Osteoblast (primary cell): ENCODE data around the gene SUGCT. TPM values are rescaled to one million over a fixed set of nuclear protein-coding genes. Genes with fewer than 3 reads are reported as not detected.

ENCODE experiments used
- DNase-seq: peaks from one replicate; pipeline ENCODE4 v3.0.0; 2011; ENCODE audit warnings: low spot score, mixed read lengths; ENCODE audit not compliant: insufficient read length; ENCODE audit errors: missing footprints
- H2AFZ ChIP-seq: 2 replicates; pipeline ENCODE4 v1.6.0; 2011; ENCODE audit warnings: mild to moderate bottlenecking, low read length
- H3K27ac ChIP-seq: 2 replicates; pipeline ENCODE4 v1.5.1; 2011; ENCODE audit warnings: mild to moderate bottlenecking, low read depth, low read length, moderate library complexity
- H3K27me3 ChIP-seq: 2 replicates; pipeline ENCODE4 v1.6.0; 2012; ENCODE audit warnings: mild to moderate bottlenecking, control low read depth, inconsistent platforms, low read length, moderate library complexity; ENCODE audit not compliant: insufficient read depth
- H3K36me3 ChIP-seq: 2 replicates; pipeline ENCODE4 v1.5.1; 2011; ENCODE audit warnings: mild to moderate bottlenecking, low read length, control low read depth, moderate library complexity; ENCODE audit not compliant: insufficient read depth
- H3K4me1 ChIP-seq: 2 replicates; pipeline ENCODE4 v1.5.1; 2011; ENCODE audit warnings: mild to moderate bottlenecking, low read length, control low read depth, moderate library complexity; ENCODE audit not compliant: insufficient read depth
- H3K4me2 ChIP-seq: 2 replicates; pipeline ENCODE4 v1.6.0; 2011; ENCODE audit warnings: mild to moderate bottlenecking, low read length; ENCODE audit not compliant: insufficient read depth
- H3K4me3 ChIP-seq: fragments of 200-600 bp; sonication (generic); 3 replicates; pipeline ENCODE4 v1.5.1; 2012; ENCODE audit warnings: mild to moderate bottlenecking, low read length, inconsistent platforms; ENCODE audit not compliant: insufficient read depth
- H3K79me2 ChIP-seq: 2 replicates; pipeline ENCODE4 v1.6.0; 2012; ENCODE audit warnings: mild to moderate bottlenecking, low read length, control low read depth, inconsistent platforms; ENCODE audit not compliant: insufficient read depth
- H3K9me3 ChIP-seq: 2 replicates; pipeline ENCODE4 v1.5.1; 2011; ENCODE audit warnings: low read depth, low read length, control low read depth
- H4K20me1 ChIP-seq: 2 replicates; pipeline ENCODE4 v1.6.0; 2012; ENCODE audit warnings: mild to moderate bottlenecking, low read length, control low read depth; ENCODE audit not compliant: insufficient read depth
- total RNA-seq: library from RNA; depleted of rRNA; stranded (reverse); fragments of >200 nt; gene quantifications from 2 replicates; pipeline ENCODE4 v1.2.3, GENCODE V29; 2012
- TF ChIP-seq, protein P1 (sequence below): IDR thresholded peaks from 2 replicates; pipeline ENCODE4 v1.5.1; 2011; ENCODE audit warnings: mild to moderate bottlenecking, low read depth, low read length, moderate library complexity; ENCODE audit errors: extremely low read depth

The SUGCT gene
- total RNA-seq, 1 donor: 21.7 TPM

GRCh38 chr7:40541336-40541735 is 406.5 kb downstream of the SUGCT start:
- H3K4me2 ChIP-seq: no peak overlapping the region
- H3K4me1 ChIP-seq: peaks cover 28% of the 10 kb centered on the region
- H3K36me3 ChIP-seq: no peaks in the 10 kb centered on the region
- H3K9me3 ChIP-seq: no peaks in the 10 kb centered on the region
- no peak overlapping the region for H3K27ac ChIP-seq
- TF ChIP-seq, protein P1, sequence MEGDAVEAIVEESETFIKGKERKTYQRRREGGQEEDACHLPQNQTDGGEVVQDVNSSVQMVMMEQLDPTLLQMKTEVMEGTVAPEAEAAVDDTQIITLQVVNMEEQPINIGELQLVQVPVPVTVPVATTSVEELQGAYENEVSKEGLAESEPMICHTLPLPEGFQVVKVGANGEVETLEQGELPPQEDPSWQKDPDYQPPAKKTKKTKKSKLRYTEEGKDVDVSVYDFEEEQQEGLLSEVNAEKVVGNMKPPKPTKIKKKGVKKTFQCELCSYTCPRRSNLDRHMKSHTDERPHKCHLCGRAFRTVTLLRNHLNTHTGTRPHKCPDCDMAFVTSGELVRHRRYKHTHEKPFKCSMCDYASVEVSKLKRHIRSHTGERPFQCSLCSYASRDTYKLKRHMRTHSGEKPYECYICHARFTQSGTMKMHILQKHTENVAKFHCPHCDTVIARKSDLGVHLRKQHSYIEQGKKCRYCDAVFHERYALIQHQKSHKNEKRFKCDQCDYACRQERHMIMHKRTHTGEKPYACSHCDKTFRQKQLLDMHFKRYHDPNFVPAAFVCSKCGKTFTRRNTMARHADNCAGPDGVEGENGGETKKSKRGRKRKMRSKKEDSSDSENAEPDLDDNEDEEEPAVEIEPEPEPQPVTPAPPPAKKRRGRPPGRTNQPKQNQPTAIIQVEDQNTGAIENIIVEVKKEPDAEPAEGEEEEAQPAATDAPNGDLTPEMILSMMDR: no peak
- no peak overlapping the region for H3K4me3 ChIP-seq
- no peaks in the 10 kb centered on the region for H4K20me1 ChIP-seq
- H2AFZ ChIP-seq: no peak overlapping the region
- no peak for DNase-seq
- no peaks in the 10 kb centered on the region for H3K27me3 ChIP-seq
- no peaks in the 10 kb centered on the region for H3K79me2 ChIP-seq

GRCh38 chr7:40542982-40543741 is 408.4 kb downstream of the SUGCT start:
- no peak overlapping the region for H3K4me2 ChIP-seq
- H3K79me2 ChIP-seq: no peaks in the 10 kb centered on the region
- TF ChIP-seq, protein P1: no peak
- H3K4me1 ChIP-seq: peaks cover 30% of the 10 kb centered on the region
- H3K9me3 ChIP-seq: no peaks in the 10 kb centered on the region
- H3K27me3 ChIP-seq: no peaks in the 10 kb centered on the region
- no peak overlapping the region for H3K27ac ChIP-seq
- H4K20me1 ChIP-seq: no peaks in the 10 kb centered on the region
- H2AFZ ChIP-seq: no peak overlapping the region
- H3K36me3 ChIP-seq: no peaks in the 10 kb centered on the region
- no peak overlapping the region for H3K4me3 ChIP-seq
- no peak for DNase-seq

DNA sequence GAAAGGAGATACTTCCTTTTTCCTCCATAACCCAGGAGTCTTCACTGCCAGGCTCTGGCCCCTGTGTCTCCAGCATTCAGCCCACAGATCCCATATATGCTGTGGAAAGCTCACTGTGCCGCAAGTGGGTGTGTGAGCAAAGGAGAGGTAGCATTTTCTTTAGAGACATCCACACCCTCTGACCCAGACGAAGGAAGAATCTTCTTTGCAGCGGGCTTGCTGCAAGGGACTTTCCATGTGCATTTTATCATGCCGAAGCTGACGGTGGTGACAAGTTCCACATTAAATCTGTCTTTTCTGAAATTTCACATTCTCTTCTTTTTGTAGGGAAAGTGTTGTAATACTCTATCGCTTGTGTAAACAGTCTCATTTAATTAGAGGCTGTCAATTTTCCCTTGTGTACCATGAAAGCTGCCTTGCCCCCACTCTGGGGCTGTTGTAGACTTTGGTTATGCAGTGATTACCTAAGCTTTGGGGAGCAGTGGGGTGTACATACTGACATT is 409.5 kb downstream of the SUGCT start:
- Histone ChIP-seq H3K36me3 (no peaks in the 10 kb centered on the region), H3K27me3 (no peaks in the 10 kb centered on the region), H3K9me3 (no peaks in the 10 kb centered on the region), H3K4me1 (peaks cover 30% of the 10 kb centered on the region), H2AFZ (no peak overlapping the region), H3K27ac (no peak overlapping the region), H3K4me3 (no peak overlapping the region), H3K4me2 (no peak overlapping the region), H4K20me1 (no peaks in the 10 kb centered on the region), H3K79me2 (no peaks in the 10 kb centered on the region)
- no peak for DNase-seq
- TF ChIP-seq, protein P1: no peak

DNA sequence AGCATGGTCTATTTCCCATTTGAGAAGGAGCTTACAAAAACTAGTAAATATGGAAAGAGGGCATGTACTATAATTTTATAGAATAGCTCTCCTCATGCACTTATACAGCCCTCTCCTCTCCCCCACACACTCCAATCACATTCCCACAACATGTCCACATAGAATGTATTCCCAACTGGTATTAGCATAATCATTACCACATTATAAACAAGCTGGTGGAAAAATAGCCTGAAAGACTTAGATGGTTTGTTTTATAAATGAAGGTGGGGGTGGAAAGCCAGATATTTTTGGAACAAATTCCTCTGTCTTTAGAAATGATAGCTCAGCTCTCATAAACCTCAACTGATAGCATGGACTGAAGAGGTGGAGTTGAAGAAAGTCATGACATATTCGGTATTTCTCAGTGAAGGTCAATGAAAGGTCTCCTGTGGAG is 410.1 kb downstream of the SUGCT start:
- Histone ChIP-seq H3K79me2 (no peaks in the 10 kb centered on the region), H2AFZ (no peak overlapping the region), H3K27me3 (no peaks in the 10 kb centered on the region), H3K4me1 (peaks cover 30% of the 10 kb centered on the region), H4K20me1 (no peaks in the 10 kb centered on the region), H3K4me3 (no peak overlapping the region), H3K36me3 (no peaks in the 10 kb centered on the region), H3K9me3 (no peaks in the 10 kb centered on the region), H3K4me2 (no peak overlapping the region), H3K27ac (no peak overlapping the region)
- no peak for DNase-seq
- TF ChIP-seq, protein P1: no peak
